SK-N-SH treated with all-trans-retinoic acid at 6 μM for 48 hours (cell line): ENCODE results near the gene COL4A5.

Experiments
- ATAC-seq: fragments of 200-7000 bp; cut with Tn5 transposase; 3 replicates; pipeline ENCODE4 v1.9.1; 2020; ENCODE audit warnings: mild to moderate bottlenecking, moderate library complexity
- ARNTL ChIP-seq: fragments of 450-650 bp; formaldehyde crosslinking; IDR thresholded peaks from 2 replicates; pipeline ENCODE4 v1.5.0; 2020; ENCODE audit warnings: low read depth, mild to moderate bottlenecking, moderate library complexity, borderline replicate concordance
- BACH2 ChIP-seq: fragments of 250-450 bp; sonication (Bioruptor Pico); IDR thresholded peaks from 2 replicates; pipeline ENCODE4 v1.9.0; 2021; ENCODE audit warnings: mild to moderate bottlenecking, borderline replicate concordance
- GLIS3 ChIP-seq: fragments of 250-450 bp; sonication (Bioruptor Pico); IDR thresholded peaks from 2 replicates; pipeline ENCODE4 v1.5.0; 2020; ENCODE audit warnings: mild to moderate bottlenecking, moderate library complexity
- ISL1 ChIP-seq: fragments of 250-450 bp; sonication (Bioruptor Pico); IDR thresholded peaks from 2 replicates; pipeline ENCODE4 v2.1.2; 2022; ENCODE audit warnings: mild to moderate bottlenecking, moderate library complexity
- PPARA ChIP-seq: fragments of 250-450 bp; sonication (Bioruptor Pico); IDR thresholded peaks from 2 replicates; pipeline ENCODE4 v1.5.0; 2020; ENCODE audit warnings: mild to moderate bottlenecking, borderline replicate concordance
- RARB ChIP-seq: fragments of 250-450 bp; sonication (Bioruptor Pico); IDR thresholded peaks from 2 replicates; pipeline ENCODE4 v1.8.0; 2021; ENCODE audit warnings: mild to moderate bottlenecking, moderate library complexity
- SNAI2 ChIP-seq: fragments of 250-450 bp; sonication (Bioruptor Pico); IDR thresholded peaks from 2 replicates; pipeline ENCODE4 v1.5.0; 2020; ENCODE audit warnings: mild to moderate bottlenecking, moderate library complexity
- TOX ChIP-seq: fragments of 250-450 bp; sonication (Bioruptor Pico); IDR thresholded peaks from 2 replicates; pipeline ENCODE4 v1.8.0; 2021; ENCODE audit warnings: mild to moderate bottlenecking, moderate library complexity, borderline replicate concordance
- ZC3H10 ChIP-seq: fragments of 250-450 bp; sonication (Bioruptor Pico); IDR thresholded peaks from 2 replicates; pipeline ENCODE4 v1.5.1; 2021; ENCODE audit warnings: mild to moderate bottlenecking, moderate library complexity
- ZFP3 ChIP-seq: fragments of 250-450 bp; sonication (Bioruptor Pico); IDR thresholded peaks from 2 replicates; pipeline ENCODE4 v1.5.0; 2020; ENCODE audit warnings: mild to moderate bottlenecking, moderate library complexity
- ZFP30 ChIP-seq: fragments of 450-650 bp; formaldehyde crosslinking; IDR thresholded peaks from 2 replicates; pipeline ENCODE4 v1.5.0; 2022; ENCODE audit warnings: mild to moderate bottlenecking, moderate library complexity
- ZNF565 ChIP-seq: fragments of 450-650 bp; formaldehyde crosslinking; conservative IDR thresholded peaks from 2 replicates; pipeline ENCODE4 v1.5.0; 2020; ENCODE audit warnings: low read depth, mild to moderate bottlenecking, moderate library complexity
- ZNF8 ChIP-seq: fragments of 450-650 bp; formaldehyde crosslinking; IDR thresholded peaks from 2 replicates; pipeline ENCODE4 v1.5.0; 2020; ENCODE audit warnings: mild to moderate bottlenecking, moderate library complexity
- TF ChIP-seq, protein P1 (sequence below): fragments of 250-450 bp; sonication (Bioruptor Pico); IDR thresholded peaks from 2 replicates; pipeline ENCODE4 v1.5.1; 2021; ENCODE audit warnings: mild to moderate bottlenecking, moderate library complexity
- TF ChIP-seq, protein P2 (sequence below): fragments of 250-450 bp; sonication (Bioruptor Pico); IDR thresholded peaks from 2 replicates; pipeline ENCODE4 v1.5.1; 2020; ENCODE audit warnings: low read depth, mild to moderate bottlenecking, moderate library complexity
- TF ChIP-seq, protein P3 (sequence below): fragments of 250-450 bp; sonication (Bioruptor Pico); IDR thresholded peaks from 2 replicates; pipeline ENCODE4 v1.8.0; 2020; ENCODE audit warnings: mild to moderate bottlenecking, moderate library complexity, borderline replicate concordance
- TF ChIP-seq, protein P4 (sequence below): fragments of 250-450 bp; sonication (Bioruptor Pico); IDR thresholded peaks from 2 replicates; pipeline ENCODE4 v1.8.0; 2021; ENCODE audit warnings: low read depth, mild to moderate bottlenecking, moderate library complexity, borderline replicate concordance
- TF ChIP-seq, protein P5 (sequence below): fragments of 250-450 bp; sonication (Bioruptor Pico); IDR thresholded peaks from 2 replicates; pipeline ENCODE4 v1.5.0; 2020; ENCODE audit warnings: mild to moderate bottlenecking, moderate library complexity

COL4A5 gene

DNA sequence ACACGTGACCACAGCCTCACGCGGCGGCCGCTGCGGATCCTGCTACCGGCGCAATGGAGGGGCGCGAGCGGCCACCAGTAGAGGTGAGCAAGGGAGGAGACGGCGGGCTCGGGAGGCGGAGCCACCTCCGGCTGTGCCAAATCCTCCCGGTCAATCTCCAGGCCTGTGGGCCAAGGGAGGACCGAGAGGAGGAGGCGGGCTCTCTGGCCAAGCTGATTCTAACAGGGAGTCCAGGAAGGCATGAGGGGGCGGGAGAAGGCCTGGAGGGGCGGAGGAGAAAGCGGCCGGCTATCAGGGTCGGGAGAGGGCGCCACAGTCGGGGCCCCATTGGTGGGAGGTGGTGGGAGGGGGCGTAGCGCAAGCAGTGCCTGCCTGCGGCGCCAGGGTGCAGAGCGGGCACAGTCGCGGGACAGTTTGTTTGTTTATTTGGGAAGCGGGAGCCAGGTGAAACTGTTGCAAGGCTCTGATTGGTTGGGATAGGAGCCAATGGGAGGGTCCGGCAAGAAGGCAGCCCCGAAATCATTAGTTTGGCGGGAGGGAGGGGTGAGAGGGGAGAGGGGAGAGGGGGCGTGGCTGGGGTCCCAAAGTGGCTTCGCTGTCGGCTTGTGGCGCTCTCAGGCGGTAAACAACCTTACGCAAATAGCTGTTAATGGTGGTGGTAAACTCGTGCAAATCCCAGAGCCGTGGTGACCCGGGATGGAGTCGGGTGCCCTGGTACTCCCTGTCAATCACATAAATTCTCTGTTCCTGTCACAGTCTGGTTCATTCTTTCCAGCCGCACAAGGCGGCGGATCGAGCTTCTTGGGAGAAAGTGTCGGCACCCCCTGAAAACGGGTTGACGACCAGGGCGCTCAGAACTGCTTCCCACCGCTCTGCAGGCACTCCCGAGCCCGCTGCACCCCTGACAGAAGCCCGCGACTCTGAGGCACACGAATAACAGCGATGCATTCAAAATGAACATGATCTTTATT, 297.2 kb downstream of the COL4A5 start, which contains the start of gene IRS4:
Gene IRS4 (minus strand): TSS at position 55 of the 971 bp plus-strand sequence.
- TF ChIP-seq, protein P1, sequence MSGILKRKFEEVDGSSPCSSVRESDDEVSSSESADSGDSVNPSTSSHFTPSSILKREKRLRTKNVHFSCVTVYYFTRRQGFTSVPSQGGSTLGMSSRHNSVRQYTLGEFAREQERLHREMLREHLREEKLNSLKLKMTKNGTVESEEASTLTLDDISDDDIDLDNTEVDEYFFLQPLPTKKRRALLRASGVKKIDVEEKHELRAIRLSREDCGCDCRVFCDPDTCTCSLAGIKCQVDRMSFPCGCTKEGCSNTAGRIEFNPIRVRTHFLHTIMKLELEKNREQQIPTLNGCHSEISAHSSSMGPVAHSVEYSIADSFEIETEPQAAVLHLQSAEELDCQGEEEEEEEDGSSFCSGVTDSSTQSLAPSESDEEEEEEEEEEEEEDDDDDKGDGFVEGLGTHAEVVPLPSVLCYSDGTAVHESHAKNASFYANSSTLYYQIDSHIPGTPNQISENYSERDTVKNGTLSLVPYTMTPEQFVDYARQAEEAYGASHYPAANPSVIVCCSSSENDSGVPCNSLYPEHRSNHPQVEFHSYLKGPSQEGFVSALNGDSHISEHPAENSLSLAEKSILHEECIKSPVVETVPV (CRISPR knock-in tag), result no peak
- TF ChIP-seq ZC3H10, result no peak
- no peak for TF ChIP-seq ARNTL
- peak; percentile 31; the same call in 2 of the 3 replicates for ATAC-seq

DNA sequence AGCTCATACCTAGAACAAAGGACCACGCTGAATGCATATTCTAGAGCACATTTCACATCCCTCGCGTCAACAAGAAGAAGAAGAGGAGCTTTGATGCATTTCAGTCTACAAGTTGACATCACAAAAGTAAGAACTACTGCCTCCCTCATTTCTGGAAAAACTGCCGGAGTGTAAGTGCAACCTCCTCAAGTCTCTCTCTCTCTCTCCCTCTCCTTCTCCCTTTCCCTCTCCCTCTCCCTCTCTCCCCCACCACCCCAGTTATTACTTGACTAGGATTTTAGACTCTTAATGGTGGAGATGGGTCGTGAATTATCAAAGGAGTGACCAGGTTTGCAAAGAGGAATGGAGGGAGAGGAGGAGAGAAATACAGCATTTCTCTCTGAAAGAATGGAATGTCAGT, 298.1 kb downstream of the COL4A5 start:
- no peak for ATAC-seq
- TF ChIP-seq ZC3H10 (no peak), TOX (CRISPR knock-in tag) (no peak), ARNTL (no peak), ISL1 (CRISPR knock-in tag) (no peak), ZNF565 (CRISPR knock-in tag) (no peak), BACH2 (CRISPR knock-in tag) (no peak), RARB (CRISPR knock-in tag) (no peak), PPARA (CRISPR knock-in tag) (no peak), SNAI2 (CRISPR knock-in tag) (no peak), ZNF8 (CRISPR knock-in tag) (no peak), ZFP30 (CRISPR knock-in tag) (no peak), GLIS3 (CRISPR knock-in tag) (no peak)
- TF ChIP-seq, protein P2, sequence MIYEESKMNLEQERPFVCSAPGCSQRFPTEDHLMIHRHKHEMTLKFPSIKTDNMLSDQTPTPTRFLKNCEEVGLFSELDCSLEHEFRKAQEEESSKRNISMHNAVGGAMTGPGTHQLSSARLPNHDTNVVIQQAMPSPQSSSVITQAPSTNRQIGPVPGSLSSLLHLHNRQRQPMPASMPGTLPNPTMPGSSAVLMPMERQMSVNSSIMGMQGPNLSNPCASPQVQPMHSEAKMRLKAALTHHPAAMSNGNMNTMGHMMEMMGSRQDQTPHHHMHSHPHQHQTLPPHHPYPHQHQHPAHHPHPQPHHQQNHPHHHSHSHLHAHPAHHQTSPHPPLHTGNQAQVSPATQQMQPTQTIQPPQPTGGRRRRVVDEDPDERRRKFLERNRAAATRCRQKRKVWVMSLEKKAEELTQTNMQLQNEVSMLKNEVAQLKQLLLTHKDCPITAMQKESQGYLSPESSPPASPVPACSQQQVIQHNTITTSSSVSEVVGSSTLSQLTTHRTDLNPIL (CRISPR knock-in tag), result no peak
- TF ChIP-seq, protein P3, sequence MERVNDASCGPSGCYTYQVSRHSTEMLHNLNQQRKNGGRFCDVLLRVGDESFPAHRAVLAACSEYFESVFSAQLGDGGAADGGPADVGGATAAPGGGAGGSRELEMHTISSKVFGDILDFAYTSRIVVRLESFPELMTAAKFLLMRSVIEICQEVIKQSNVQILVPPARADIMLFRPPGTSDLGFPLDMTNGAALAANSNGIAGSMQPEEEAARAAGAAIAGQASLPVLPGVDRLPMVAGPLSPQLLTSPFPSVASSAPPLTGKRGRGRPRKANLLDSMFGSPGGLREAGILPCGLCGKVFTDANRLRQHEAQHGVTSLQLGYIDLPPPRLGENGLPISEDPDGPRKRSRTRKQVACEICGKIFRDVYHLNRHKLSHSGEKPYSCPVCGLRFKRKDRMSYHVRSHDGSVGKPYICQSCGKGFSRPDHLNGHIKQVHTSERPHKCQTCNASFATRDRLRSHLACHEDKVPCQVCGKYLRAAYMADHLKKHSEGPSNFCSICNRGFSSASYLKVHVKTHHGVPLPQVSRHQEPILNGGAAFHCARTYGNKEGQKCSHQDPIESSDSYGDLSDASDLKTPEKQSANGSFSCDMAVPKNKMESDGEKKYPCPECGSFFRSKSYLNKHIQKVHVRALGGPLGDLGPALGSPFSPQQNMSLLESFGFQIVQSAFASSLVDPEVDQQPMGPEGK (CRISPR knock-in tag), result no peak
- TF ChIP-seq, protein P4, sequence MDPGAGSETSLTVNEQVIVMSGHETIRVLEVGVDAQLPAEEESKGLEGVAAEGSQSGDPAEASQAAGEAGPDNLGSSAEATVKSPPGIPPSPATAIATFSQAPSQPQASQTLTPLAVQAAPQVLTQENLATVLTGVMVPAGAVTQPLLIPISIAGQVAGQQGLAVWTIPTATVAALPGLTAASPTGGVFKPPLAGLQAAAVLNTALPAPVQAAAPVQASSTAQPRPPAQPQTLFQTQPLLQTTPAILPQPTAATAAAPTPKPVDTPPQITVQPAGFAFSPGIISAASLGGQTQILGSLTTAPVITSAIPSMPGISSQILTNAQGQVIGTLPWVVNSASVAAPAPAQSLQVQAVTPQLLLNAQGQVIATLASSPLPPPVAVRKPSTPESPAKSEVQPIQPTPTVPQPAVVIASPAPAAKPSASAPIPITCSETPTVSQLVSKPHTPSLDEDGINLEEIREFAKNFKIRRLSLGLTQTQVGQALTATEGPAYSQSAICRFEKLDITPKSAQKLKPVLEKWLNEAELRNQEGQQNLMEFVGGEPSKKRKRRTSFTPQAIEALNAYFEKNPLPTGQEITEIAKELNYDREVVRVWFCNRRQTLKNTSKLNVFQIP (CRISPR knock-in tag), result no peak
- TF ChIP-seq, protein P5, sequence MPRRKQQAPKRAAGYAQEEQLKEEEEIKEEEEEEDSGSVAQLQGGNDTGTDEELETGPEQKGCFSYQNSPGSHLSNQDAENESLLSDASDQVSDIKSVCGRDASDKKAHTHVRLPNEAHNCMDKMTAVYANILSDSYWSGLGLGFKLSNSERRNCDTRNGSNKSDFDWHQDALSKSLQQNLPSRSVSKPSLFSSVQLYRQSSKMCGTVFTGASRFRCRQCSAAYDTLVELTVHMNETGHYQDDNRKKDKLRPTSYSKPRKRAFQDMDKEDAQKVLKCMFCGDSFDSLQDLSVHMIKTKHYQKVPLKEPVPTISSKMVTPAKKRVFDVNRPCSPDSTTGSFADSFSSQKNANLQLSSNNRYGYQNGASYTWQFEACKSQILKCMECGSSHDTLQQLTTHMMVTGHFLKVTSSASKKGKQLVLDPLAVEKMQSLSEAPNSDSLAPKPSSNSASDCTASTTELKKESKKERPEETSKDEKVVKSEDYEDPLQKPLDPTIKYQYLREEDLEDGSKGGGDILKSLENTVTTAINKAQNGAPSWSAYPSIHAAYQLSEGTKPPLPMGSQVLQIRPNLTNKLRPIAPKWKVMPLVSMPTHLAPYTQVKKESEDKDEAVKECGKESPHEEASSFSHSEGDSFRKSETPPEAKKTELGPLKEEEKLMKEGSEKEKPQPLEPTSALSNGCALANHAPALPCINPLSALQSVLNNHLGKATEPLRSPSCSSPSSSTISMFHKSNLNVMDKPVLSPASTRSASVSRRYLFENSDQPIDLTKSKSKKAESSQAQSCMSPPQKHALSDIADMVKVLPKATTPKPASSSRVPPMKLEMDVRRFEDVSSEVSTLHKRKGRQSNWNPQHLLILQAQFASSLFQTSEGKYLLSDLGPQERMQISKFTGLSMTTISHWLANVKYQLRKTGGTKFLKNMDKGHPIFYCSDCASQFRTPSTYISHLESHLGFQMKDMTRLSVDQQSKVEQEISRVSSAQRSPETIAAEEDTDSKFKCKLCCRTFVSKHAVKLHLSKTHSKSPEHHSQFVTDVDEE (CRISPR knock-in tag), result no peak

DNA sequence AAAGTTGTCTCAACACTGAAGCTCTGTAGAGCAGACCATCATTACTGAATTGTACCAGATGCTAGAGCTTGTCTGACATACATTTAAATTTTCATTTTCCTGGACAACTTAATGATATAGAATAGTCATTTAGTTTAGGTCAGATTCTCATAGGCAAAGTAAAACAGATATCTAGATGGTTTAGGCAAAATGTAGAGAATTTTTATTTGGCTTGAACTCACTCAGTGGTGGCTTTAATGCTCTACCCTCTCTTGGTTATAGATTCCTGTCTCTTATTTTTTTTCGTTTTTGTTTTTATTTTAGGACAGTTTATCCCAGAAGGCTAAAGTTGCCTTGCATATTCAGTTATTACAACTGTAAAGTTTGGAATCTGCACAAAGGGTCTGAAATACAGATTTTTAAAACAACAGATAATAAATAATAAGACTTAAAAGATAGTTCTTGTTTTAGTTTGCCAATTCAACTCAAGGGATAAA, 300.7 kb downstream of the COL4A5 start:
- TF ChIP-seq RARB (CRISPR knock-in tag), result no peak
- TF ChIP-seq ZFP3, result no peak
- TF ChIP-seq, all 23 proteins: peak for 0
- no peak for ATAC-seq
